ENCODE results near the gene NAT9.

The NAT9 gene

GRCh38 chr17:74776044-74776962 lies at the start of gene NAT9:
Gene NAT9, minus strand, starts transcription at chr17:74776345. Its CDS starts 647 bp downstream, at chr17:74775698.
- in situ Hi-C loops (cut with MboI; ENCODE audit: low sequenced_read_pairs), result no loop called here

GRCh38 chr17:74824961-74825627 lies 48.9 kb upstream of the NAT9 start:
- in situ Hi-C loops (cut with MboI; ENCODE audit: low sequenced_read_pairs), result no loop called here

- in situ Hi-C loops (cut with MboI; ENCODE audit: low sequenced_read_pairs), result no loop called here
Observed at GRCh38 chr17:74822939-74823367, 46.8 kb upstream of the NAT9 start.

- in situ Hi-C loops (cut with MboI; ENCODE audit: low sequenced_read_pairs), result no loop called here
Observed at GRCh38 chr17:74822335-74822938, 46.3 kb upstream of the NAT9 start.

- in situ Hi-C loops (cut with MboI; ENCODE audit: low sequenced_read_pairs), result no loop called here
Observed at GRCh38 chr17:74821655-74822334, 45.6 kb upstream of the NAT9 start.

GRCh38 chr17:74819801-74820436 lies 43.8 kb upstream of the NAT9 start:
- in situ Hi-C loops (cut with MboI; ENCODE audit: low sequenced_read_pairs), result no loop called here

- in situ Hi-C loops (cut with MboI; ENCODE audit: low sequenced_read_pairs), result no loop called here
Observed at GRCh38 chr17:74818291-74818938, 42.3 kb upstream of the NAT9 start.

- in situ Hi-C loops (cut with MboI; ENCODE audit: low sequenced_read_pairs), result no loop called here
Observed at GRCh38 chr17:74816905-74817620, 40.9 kb upstream of the NAT9 start.

GRCh38 chr17:74815550-74816370 lies 39.6 kb upstream of the NAT9 start:
- in situ Hi-C loops (cut with MboI; ENCODE audit: low sequenced_read_pairs), result no loop called here

GRCh38 chr17:74815067-74815466 lies 38.9 kb upstream of the NAT9 start:
- in situ Hi-C loops (cut with MboI; ENCODE audit: low sequenced_read_pairs), result no loop called here

GRCh38 chr17:74814453-74814852 lies 38.3 kb upstream of the NAT9 start:
- in situ Hi-C loops (cut with MboI; ENCODE audit: low sequenced_read_pairs), result no loop called here

- in situ Hi-C loops (cut with MboI; ENCODE audit: low sequenced_read_pairs), result no loop called here
Observed at GRCh38 chr17:74812109-74813009, 36.2 kb upstream of the NAT9 start.

- in situ Hi-C loops (cut with MboI; ENCODE audit: low sequenced_read_pairs), result no loop called here
Observed at GRCh38 chr17:74810699-74811485, 34.7 kb upstream of the NAT9 start.

GRCh38 chr17:74808714-74809430 lies 32.7 kb upstream of the NAT9 start:
- in situ Hi-C loops (cut with MboI; ENCODE audit: low sequenced_read_pairs), result no loop called here

GRCh38 chr17:74807925-74808324 lies 31.8 kb upstream of the NAT9 start:
- in situ Hi-C loops (cut with MboI; ENCODE audit: low sequenced_read_pairs), result no loop called here

GRCh38 chr17:74807441-74807840 lies 31.3 kb upstream of the NAT9 start:
- in situ Hi-C loops (cut with MboI; ENCODE audit: low sequenced_read_pairs), result no loop called here
